Endothelial cell of umbilical vein (primary cell): Measurements from ENCODE around the gene EIF2S1. TPM values are rescaled to one million over a fixed set of nuclear protein-coding genes. Genes with fewer than 3 reads are reported as not detected.
A peak's percentile ranks its signal among the peaks of the same experiment; 100 is the strongest.

Source experiments
- BruUV-seq: library from RNA; stranded (reverse); fragments of 400-500 nt; replicated peaks from 2 replicates; lab custom pipeline; 2021; lab: Mats Ljungman, UMichigan
- CTCF ChIA-PET: fragments of 300-600, 350-600 bp; sonication (Branson Sonifier 250); formaldehyde crosslinking; loops from one replicate; lab custom pipeline; 2021; ENCODE audit warnings: antibody characterized with exemption, inconsistent platforms; lab: Charles Lee
- POLR2A ChIA-PET: fragments of 300-600, 350-600 bp; sonication (Branson Sonifier 250); formaldehyde crosslinking; loops from one replicate; lab custom pipeline; 2021; ENCODE audit warnings: antibody characterized with exemption, inconsistent platforms; lab: Charles Lee
- DNase-seq: peaks from one replicate; pipeline ENCODE4 v3.0.0-alpha.2; 2011; ENCODE audit warnings: low read depth, low spot score
- FAIRE-seq: peaks from 2 replicates; lab custom pipeline; 2011; peaks lifted over from hg19 to GRCh38; lab: Jason Lieb, UNC
- H2AFZ ChIP-seq: 2 replicates; pipeline ENCODE4 v1.6.0; 2012; ENCODE audit warnings: low read depth, low read length, control low read depth, inconsistent platforms
- H3K27ac ChIP-seq: 2 replicates; pipeline ENCODE4 v1.5.1; 2011; ENCODE audit warnings: low read depth, mild to moderate bottlenecking, control low read depth, low read length, moderate library complexity; ENCODE audit not compliant: insufficient read depth
- H3K27me3 ChIP-seq, 2 experiments: 2 replicates each; pipeline versions ENCODE4 v1.6.0 to v1.6.1; 2011; ENCODE audit warnings: low read length in 2 of 2, mixed read lengths in 1 of 2; ENCODE audit not compliant: control insufficient read depth in 2 of 2, insufficient read depth in 2 of 2
- H3K36me3 ChIP-seq, 2 experiments: 2 replicates in 1 of 2; 3 replicates in 1 of 2; pipeline ENCODE4 v1.5.1; 2011; ENCODE audit warnings: low read length in 2 of 2, mild to moderate bottlenecking in 1 of 2, moderate library complexity in 1 of 2; ENCODE audit not compliant: control insufficient read depth in 2 of 2, insufficient read depth in 2 of 2; ENCODE audit errors: extremely low read depth in 1 of 2
- H3K4me1 ChIP-seq: 3 replicates; pipeline ENCODE4 v1.5.1; 2011; ENCODE audit warnings: mild to moderate bottlenecking, low read length; ENCODE audit not compliant: control insufficient read depth, insufficient read depth; ENCODE audit errors: extremely low read depth
- H3K4me2 ChIP-seq: 2 replicates; pipeline ENCODE4 v1.6.1; 2011; ENCODE audit warnings: low read length, control low read depth, mixed read lengths; ENCODE audit not compliant: insufficient read depth
- H3K4me3 ChIP-seq, 3 experiments: fragments of 200-600 bp in 1 of 3; sonication (generic), shearing (Covaris generic) in 1 of 3; replicated peaks in 1 of 3; 2 replicates each; pipeline ENCODE4 v1.5.1; 2011 to 2016; ENCODE audit warnings: control low read depth in 3 of 3, low read length in 3 of 3, mild to moderate bottlenecking in 2 of 3, inconsistent platforms in 1 of 3, low read depth in 1 of 3, moderate library complexity in 1 of 3; ENCODE audit not compliant: insufficient read depth in 1 of 3
- H3K79me2 ChIP-seq: 2 replicates; pipeline ENCODE4 v1.6.0; 2012; ENCODE audit warnings: low read length, inconsistent platforms; ENCODE audit not compliant: control insufficient read depth, insufficient read depth
- H3K9ac ChIP-seq: replicated peaks from 2 replicates; pipeline ENCODE3; 2011; ENCODE audit warnings: low read length, control low read depth; ENCODE audit not compliant: insufficient read depth; ENCODE audit errors: extremely low read depth
- H3K9me1 ChIP-seq: replicated peaks from 3 replicates; pipeline ENCODE4 v1.6.0; 2011; ENCODE audit warnings: mild to moderate bottlenecking, low read length; ENCODE audit not compliant: control insufficient read depth, insufficient read depth; ENCODE audit errors: extremely low read depth
- H3K9me3 ChIP-seq: replicated peaks from 2 replicates; pipeline ENCODE4 v1.5.1; 2012; ENCODE audit warnings: low read length, inconsistent platforms; ENCODE audit not compliant: control insufficient read depth, insufficient read depth
- H4K20me1 ChIP-seq: replicated peaks from 2 replicates; pipeline ENCODE3; 2011; ENCODE audit warnings: mild to moderate bottlenecking, low read length; ENCODE audit not compliant: control insufficient read depth, insufficient read depth; ENCODE audit errors: extremely low read depth
- EZH2 ChIP-seq: IDR thresholded peaks from 2 replicates; pipeline ENCODE4 v1.6.1; 2012; ENCODE audit warnings: borderline replicate concordance, low read depth, mild to moderate bottlenecking, moderate library complexity, low read length, inconsistent platforms; ENCODE audit not compliant: severe bottlenecking
- FOS ChIP-seq: IDR thresholded peaks from 2 replicates; pipeline ENCODE4 v1.6.1; 2011; ENCODE audit warnings: mild to moderate bottlenecking, low read length, moderate library complexity, borderline replicate concordance; ENCODE audit not compliant: insufficient read depth
- GATA2 ChIP-seq: IDR thresholded peaks from 2 replicates; pipeline ENCODE4 v1.7.0; 2011; ENCODE audit warnings: low read depth, mild to moderate bottlenecking, moderate library complexity, mixed read lengths, low read length; ENCODE audit not compliant: insufficient read length, insufficient read depth
- MAX ChIP-seq: IDR thresholded peaks from 2 replicates; pipeline ENCODE4 v1.6.1; 2011; ENCODE audit not compliant: insufficient read depth, insufficient read length
- MYC ChIP-seq: IDR thresholded peaks from one replicate; pipeline ENCODE4 v1.6.1; 2011; ENCODE audit warnings: mild to moderate bottlenecking, low read depth, low read length
- POLR2AphosphoS5 ChIP-seq: IDR thresholded peaks from 2 replicates; pipeline ENCODE4 v1.6.1; 2012; ENCODE audit warnings: low read depth, mild to moderate bottlenecking, control low read depth, low read length, moderate library complexity; ENCODE audit not compliant: insufficient read depth
- dilution Hi-C: fragments of 300-500 bp; cut with MboI; formaldehyde crosslinking; loops from one replicate; pipeline ENCODE4 v1.15.0; 2019; ENCODE audit warnings: low sequenced_read_pairs; ENCODE audit not compliant: extremely low pct_ligation_motif_present
- intact Hi-C: fragments of 100-400 bp; cut with micrococcal nuclease; formaldehyde crosslinking; loops from one replicate; pipeline ENCODE4 v1.10.0; 2022
- polyA plus RNA-seq, 4 experiments: library from polyadenylated mRNA; depleted of rRNA in 3 of 4; stranded (reverse) in 3 of 4; unstranded in 1 of 4; fragments of >200 nt; gene quantifications; 2 replicates each; pipeline versions ENCODE4 v1.2.1 to v1.2.3, GENCODE V29; 2011 to 2012; ENCODE audit warnings: missing spikeins in 1 of 4
- total RNA-seq: library from RNA; stranded (reverse); gene quantifications from 2 replicates; pipeline ENCODE4 v1.2.3, GENCODE V29; 2021
- TF ChIP-seq, protein P1 (sequence below), 2 donors: IDR thresholded peaks; 1 replicate in 1 of 2; 2 replicates in 1 of 2; pipeline ENCODE4 v1.5.1; 2011; ENCODE audit warnings: low read length in 2 of 2, mild to moderate bottlenecking in 2 of 2, moderate library complexity in 2 of 2, control low read depth in 1 of 2, inconsistent platforms in 1 of 2, low read depth in 1 of 2; ENCODE audit not compliant: insufficient read depth in 1 of 2; ENCODE audit errors: extremely low read depth in 1 of 2

Gene EIF2S1
- total and polyA plus RNA-seq, 2 donors (not counting 3 experiments of a cell fraction or from before 2014, with no cell fraction given), result 36.8 to 135 TPM

GRCh38 chr14:67420102-67420739 is 60.1 kb downstream of the EIF2S1 start:
- no peak overlapping the region for H2AFZ ChIP-seq
- intact Hi-C loops, result loop anchor here (10.0 kb wide), 1 partner anchor 95 kb away; no protein-coding TSS in a partner anchor

More at GRCh38 chr14:67420102-67420739, 60.1 kb downstream of the EIF2S1 start:
- H3K9me3 ChIP-seq, result no peaks in the 10 kb centered on the region
- H3K27ac ChIP-seq, result no peak overlapping the region
- no peaks in the 10 kb centered on the region for H3K9me1 ChIP-seq
- FAIRE-seq (no peak), DNase-seq (no peak)
- no peaks in the 10 kb centered on the region for H3K36me3 ChIP-seq
- BruUV-seq, result no TSS peak
- CTCF ChIA-PET, result interaction anchor here (1.0 to 3.5 kb wide), 7 partner anchors 8 to 284 kb away, joined by 3 to 10 read pairs (median 3); partner anchors contain the start of gene ATP6V1D
- TF ChIP-seq FOS (no peak), POLR2AphosphoS5 (no peak), MAX (no peak), GATA2 (no peak), MYC (no peak), EZH2 (no peak)
- TF ChIP-seq, protein P1, sequence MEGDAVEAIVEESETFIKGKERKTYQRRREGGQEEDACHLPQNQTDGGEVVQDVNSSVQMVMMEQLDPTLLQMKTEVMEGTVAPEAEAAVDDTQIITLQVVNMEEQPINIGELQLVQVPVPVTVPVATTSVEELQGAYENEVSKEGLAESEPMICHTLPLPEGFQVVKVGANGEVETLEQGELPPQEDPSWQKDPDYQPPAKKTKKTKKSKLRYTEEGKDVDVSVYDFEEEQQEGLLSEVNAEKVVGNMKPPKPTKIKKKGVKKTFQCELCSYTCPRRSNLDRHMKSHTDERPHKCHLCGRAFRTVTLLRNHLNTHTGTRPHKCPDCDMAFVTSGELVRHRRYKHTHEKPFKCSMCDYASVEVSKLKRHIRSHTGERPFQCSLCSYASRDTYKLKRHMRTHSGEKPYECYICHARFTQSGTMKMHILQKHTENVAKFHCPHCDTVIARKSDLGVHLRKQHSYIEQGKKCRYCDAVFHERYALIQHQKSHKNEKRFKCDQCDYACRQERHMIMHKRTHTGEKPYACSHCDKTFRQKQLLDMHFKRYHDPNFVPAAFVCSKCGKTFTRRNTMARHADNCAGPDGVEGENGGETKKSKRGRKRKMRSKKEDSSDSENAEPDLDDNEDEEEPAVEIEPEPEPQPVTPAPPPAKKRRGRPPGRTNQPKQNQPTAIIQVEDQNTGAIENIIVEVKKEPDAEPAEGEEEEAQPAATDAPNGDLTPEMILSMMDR (IDR thresholded peaks at IDR 0.05; ENCODE audit: extremely low read depth in 1 of 2, insufficient read depth in 1 of 2, low read depth in 1 of 2, low read length in 2 of 2), result peak in 1 of 2 donors; percentile 21
- no peaks in the 10 kb centered on the region for H3K79me2 ChIP-seq
- H3K4me3 ChIP-seq, result no peak overlapping the region
- no peak overlapping the region for H3K9ac ChIP-seq
- no peak overlapping the region for H3K4me2 ChIP-seq
- dilution Hi-C loops, result no loop called here
- POLR2A ChIA-PET, result no interaction called here
- no peaks in the 10 kb centered on the region for H3K27me3 ChIP-seq
- H3K4me1 ChIP-seq, result peaks cover 13% of the 10 kb centered on the region
- H4K20me1 ChIP-seq, result no peaks in the 10 kb centered on the region
